CD4-positive, alpha-beta T cell treated with Interleukin-6 for 4 hours (primary cell): ENCODE results near the gene SPATA24.
"Not testable (repeated sequence)": the region's sequence is repeated elsewhere in the genome, so short reads cannot be mapped to it uniquely, and the experiment has no call there.

Experiments
- DNase-seq: peaks from one replicate; pipeline ENCODE4 v3.0.0-alpha.2; 2020; ENCODE audit warnings: mixed read lengths

Gene SPATA24

GRCh38 chr5:139416651-139417050 lies 12.8 kb upstream of the SPATA24 start:
- DNase-seq = no peak

- DNase-seq = no peak
Observed at GRCh38 chr5:139415869-139416268, 12.0 kb upstream of the SPATA24 start.

- DNase-seq = no peak
Observed at GRCh38 chr5:139415221-139415861, 11.5 kb upstream of the SPATA24 start.

- no peak for DNase-seq
Observed at GRCh38 chr5:139414581-139415130, 10.8 kb upstream of the SPATA24 start.

GRCh38 chr5:139413963-139414362 lies 10.1 kb upstream of the SPATA24 start:
- DNase-seq = no peak

GRCh38 chr5:139413153-139413552 lies 9.3 kb upstream of the SPATA24 start:
- DNase-seq = no peak

GRCh38 chr5:139410993-139411828 lies 7.3 kb upstream of the SPATA24 start:
- no peak for DNase-seq

- no peak for DNase-seq
Observed at GRCh38 chr5:139410121-139410992, 6.5 kb upstream of the SPATA24 start.

GRCh38 chr5:139409116-139409515 lies 5.2 kb upstream of the SPATA24 start:
- not testable (repeated sequence) for DNase-seq

- DNase-seq = no peak
Observed at GRCh38 chr5:139408191-139408590, 4.3 kb upstream of the SPATA24 start.

- DNase-seq = no peak
Observed at GRCh38 chr5:139407517-139407916, 3.6 kb upstream of the SPATA24 start.

GRCh38 chr5:139406963-139407362 lies 3.1 kb upstream of the SPATA24 start:
- DNase-seq = no peak

- peak; percentile 23 for DNase-seq
Observed at GRCh38 chr5:139404484-139404840, 573 bp upstream of the SPATA24 start.

- DNase-seq = no peak
Observed at GRCh38 chr5:139403418-139403786, 487 bp downstream of the SPATA24 start.

GRCh38 chr5:139402561-139403158 lies 1.2 kb downstream of the SPATA24 start:
- DNase-seq = peak; percentile 37

GRCh38 chr5:139401546-139401945 lies 2.3 kb downstream of the SPATA24 start:
- DNase-seq = no peak

GRCh38 chr5:139399501-139400121 lies 4.3 kb downstream of the SPATA24 start:
- DNase-seq = no peak

- DNase-seq = no peak
Observed at GRCh38 chr5:139397921-139398320, 6.0 kb downstream of the SPATA24 start.

- no peak for DNase-seq
Observed at GRCh38 chr5:139396691-139397090, 7.2 kb downstream of the SPATA24 start.

GRCh38 chr5:139395844-139396640 lies 7.8 kb downstream of the SPATA24 start:
- no peak for DNase-seq
